ENCODE results near the gene ARPC4. TPM values are rescaled to one million over a fixed set of nuclear protein-coding genes. Genes with fewer than 3 reads are reported as not detected.
"Not testable (repeated sequence)": the region's sequence is repeated elsewhere in the genome, so short reads cannot be mapped to it uniquely, and the experiment has no call there.

ARPC4 gene
- total RNA-seq, 2 donors from 2014 or later, result 196 to 204 TPM

DNA sequence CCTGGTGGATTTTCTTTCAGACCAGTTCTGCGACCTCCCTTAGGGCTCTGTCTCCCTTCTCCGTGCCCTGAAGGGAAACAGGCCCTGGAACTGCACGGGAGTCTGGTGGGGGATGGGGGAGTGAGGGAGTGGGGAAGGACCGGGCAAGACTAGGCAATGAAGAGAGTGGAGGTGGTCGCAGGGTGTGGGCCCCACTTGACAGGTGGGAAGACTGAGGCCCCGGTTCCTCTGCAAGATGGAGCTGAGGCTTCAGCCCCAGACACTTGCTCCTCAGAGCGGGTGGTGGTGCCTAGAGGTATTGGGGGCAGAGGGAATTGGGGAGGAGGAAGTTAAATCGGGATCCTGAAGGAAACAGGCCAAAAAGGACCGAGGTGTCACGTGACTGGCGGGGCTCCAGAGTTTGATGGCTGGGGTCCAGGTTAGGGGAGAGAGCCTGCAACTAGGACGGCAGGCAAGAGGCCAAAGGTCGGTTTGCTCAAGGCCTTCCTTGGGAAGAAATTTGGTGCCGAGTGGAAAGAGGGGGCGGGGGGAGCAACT is 22.5 kb upstream of the ARPC4 start:
- ATAC-seq (ENCODE audit: insufficient number of reproducible peaks, low FRiP score, low read depth), result peak; percentile 70
- TF ChIP-seq, protein P1, sequence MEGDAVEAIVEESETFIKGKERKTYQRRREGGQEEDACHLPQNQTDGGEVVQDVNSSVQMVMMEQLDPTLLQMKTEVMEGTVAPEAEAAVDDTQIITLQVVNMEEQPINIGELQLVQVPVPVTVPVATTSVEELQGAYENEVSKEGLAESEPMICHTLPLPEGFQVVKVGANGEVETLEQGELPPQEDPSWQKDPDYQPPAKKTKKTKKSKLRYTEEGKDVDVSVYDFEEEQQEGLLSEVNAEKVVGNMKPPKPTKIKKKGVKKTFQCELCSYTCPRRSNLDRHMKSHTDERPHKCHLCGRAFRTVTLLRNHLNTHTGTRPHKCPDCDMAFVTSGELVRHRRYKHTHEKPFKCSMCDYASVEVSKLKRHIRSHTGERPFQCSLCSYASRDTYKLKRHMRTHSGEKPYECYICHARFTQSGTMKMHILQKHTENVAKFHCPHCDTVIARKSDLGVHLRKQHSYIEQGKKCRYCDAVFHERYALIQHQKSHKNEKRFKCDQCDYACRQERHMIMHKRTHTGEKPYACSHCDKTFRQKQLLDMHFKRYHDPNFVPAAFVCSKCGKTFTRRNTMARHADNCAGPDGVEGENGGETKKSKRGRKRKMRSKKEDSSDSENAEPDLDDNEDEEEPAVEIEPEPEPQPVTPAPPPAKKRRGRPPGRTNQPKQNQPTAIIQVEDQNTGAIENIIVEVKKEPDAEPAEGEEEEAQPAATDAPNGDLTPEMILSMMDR (IDR thresholded peaks at IDR 0.05), result no peak
- Histone ChIP-seq H3K4me3 (peak overlapping the region; percentile 89), H3K9me3 (no peaks in the 10 kb centered on the region), H3K27me3 (replicated peaks; ENCODE audit: insufficient read depth) (no peaks in the 10 kb centered on the region), H3K4me1 (ENCODE audit: control insufficient read depth in 1 of 2, low read depth in 2 of 2) (peaks cover 32 to 37% of the 10 kb centered on the region in 2 donors), H3K36me3 (peaks cover 5% of the 10 kb centered on the region), H3K27ac (peak overlapping the region; percentile 91 to 93)
- DNase-seq (ENCODE audit: low spot score), result peak; percentile 50

DNA sequence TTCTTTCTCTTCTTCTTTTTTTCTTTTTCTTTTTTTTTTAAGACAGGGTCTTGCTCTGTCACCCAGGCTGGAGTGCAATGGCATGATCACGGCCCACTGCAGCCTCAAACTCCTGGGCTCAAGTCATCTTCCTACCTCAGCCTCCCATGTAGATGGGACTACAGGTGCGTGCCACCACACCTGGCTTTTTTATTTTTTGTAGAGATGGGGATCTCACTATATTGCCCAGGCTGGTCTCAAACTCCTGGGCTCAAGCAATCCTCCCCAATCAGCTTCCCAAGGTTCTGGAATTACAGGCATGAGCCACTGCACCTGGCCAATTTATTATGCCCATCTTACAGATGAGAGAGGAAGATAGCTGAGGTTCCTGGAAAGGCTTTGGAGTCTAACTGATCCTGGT is 21.9 kb upstream of the ARPC4 start:
- peak overlapping the region; percentile 89 for H3K4me3 ChIP-seq
- not testable (repeated sequence) for H3K9me3 ChIP-seq; H3K36me3 ChIP-seq; DNase-seq (ENCODE audit: low spot score); ATAC-seq (ENCODE audit: insufficient number of reproducible peaks, low FRiP score, low read depth); H3K27me3 ChIP-seq (replicated peaks; ENCODE audit: insufficient read depth)
- peaks cover 32 to 37% of the 10 kb centered on the region in 2 donors for H3K4me1 ChIP-seq (ENCODE audit: control insufficient read depth in 1 of 2, low read depth in 2 of 2)
- H3K27ac ChIP-seq, result peak overlapping the region; percentile 91 to 93

DNA sequence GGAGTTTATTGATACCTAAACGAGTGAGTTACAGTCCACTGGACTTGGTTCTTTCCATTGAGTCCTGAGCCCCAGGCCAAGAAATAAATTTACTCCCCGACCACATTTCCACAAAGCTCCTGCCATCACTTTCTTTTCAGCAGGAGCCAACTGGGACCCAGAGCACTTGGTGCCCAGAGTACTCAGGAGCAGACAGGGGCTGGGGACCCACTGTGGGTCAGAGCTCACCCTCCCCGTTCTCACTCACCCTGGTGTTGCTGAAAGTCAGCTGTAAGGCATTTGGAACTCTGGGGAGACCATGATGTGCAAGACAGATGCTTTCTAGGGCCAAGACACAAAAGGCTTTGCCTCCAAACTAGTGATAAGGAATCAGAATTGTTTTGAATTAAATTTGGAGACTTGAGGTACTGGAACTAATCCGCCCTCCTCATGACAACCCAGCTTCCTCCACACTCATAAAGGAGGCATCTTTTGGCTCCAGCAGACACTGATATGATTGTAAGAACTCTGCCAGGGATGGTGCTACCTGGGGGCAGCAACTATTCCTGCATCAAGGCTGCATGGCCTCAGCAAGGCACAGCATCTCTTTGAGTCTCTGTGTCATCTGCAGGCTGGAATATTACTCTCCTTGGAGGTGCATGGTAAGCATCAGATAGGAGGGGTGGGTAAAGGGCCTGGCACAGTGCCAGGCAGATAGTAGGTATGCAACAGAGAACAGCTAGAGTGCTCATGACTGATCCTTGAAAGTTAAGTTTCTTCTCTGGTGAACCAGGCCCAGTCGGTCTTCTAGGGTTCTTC is 15.8 kb upstream of the ARPC4 start:
- no peaks in the 10 kb centered on the region for H3K9me3 ChIP-seq
- ATAC-seq (ENCODE audit: insufficient number of reproducible peaks, low FRiP score, low read depth) (no peak), DNase-seq (ENCODE audit: low spot score) (no peak)
- no peaks in the 10 kb centered on the region for H3K27me3 ChIP-seq (replicated peaks; ENCODE audit: insufficient read depth)
- H3K4me1 ChIP-seq (ENCODE audit: control insufficient read depth in 1 of 2, low read depth in 2 of 2), result peaks cover 6 to 8% of the 10 kb centered on the region in 2 donors
- peaks cover 14% of the 10 kb centered on the region for H3K36me3 ChIP-seq
- TF ChIP-seq, protein P1 (IDR thresholded peaks at IDR 0.05), result no peak
- H3K4me3 ChIP-seq, result no peak overlapping the region
- no peak overlapping the region for H3K27ac ChIP-seq

DNA sequence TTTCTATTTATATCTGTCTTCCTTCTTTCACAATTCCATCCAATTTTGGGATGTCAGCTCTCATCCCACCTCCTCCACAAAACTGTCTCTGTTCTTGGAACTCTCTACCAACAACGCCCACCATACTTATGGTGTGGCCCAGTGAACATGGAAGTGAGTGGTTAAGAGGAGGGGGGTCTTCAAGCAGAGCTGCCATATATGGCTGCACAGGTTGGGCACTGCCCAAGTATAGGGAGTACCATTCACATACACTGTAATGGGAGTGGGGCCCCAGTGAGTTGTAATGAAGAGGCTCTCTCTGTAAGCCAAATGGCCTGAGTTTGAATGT is 15.2 kb upstream of the ARPC4 start:
- H3K4me3 ChIP-seq, result no peak overlapping the region
- peaks cover 6 to 8% of the 10 kb centered on the region in 2 donors for H3K4me1 ChIP-seq (ENCODE audit: control insufficient read depth in 1 of 2, low read depth in 2 of 2)
- DNase-seq (ENCODE audit: low spot score), result no peak
- ATAC-seq (ENCODE audit: insufficient number of reproducible peaks, low FRiP score, low read depth), result no peak
- TF ChIP-seq, protein P1 (IDR thresholded peaks at IDR 0.05), result no peak
- H3K27me3 ChIP-seq (replicated peaks; ENCODE audit: insufficient read depth), result no peaks in the 10 kb centered on the region
- H3K27ac ChIP-seq, result no peak overlapping the region
- H3K36me3 ChIP-seq, result peaks cover 16% of the 10 kb centered on the region
- no peaks in the 10 kb centered on the region for H3K9me3 ChIP-seq

DNA sequence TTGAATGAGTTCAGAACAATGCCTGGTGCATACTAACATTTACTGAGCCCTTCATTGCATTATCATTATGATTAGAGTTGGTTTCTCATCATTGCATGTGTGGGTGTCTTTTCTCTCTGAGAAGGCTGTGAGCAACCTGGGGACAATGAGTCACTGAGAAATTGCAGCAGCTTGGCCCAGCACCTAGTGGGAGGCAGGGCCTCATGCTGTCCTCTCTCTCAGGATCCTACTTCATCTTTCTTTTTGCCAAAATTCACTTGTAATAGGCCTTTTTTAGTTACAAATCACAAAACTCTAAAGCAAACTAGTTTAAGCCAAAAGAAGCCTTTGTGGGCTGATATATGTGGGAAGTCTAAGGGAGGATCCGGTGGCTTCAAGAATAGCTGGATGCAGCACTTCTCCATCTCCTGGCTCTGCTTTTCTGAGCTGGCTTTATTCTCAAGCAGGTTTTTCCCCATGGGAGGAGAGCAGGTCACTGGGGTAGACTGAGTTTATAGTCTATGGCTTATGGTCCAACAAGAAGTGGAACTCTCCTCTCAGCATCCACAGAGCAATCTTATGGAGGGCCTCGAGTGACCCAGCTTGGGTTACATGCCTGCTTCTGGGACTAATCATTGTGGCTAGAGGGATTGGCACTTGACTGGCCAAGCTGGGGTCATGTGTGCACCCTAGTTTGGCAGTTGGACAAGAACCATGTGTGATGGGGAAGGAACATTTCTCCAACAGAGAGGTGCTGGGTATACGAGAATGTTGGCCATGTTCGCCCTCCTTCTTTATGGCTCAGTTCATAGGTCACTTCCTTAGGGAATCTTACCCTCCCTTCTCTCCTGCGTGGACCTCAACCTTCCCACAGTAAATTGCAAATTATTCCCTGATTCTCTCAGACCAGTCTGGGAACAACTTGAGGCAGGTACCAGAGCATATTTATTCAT is 14.5 kb upstream of the ARPC4 start:
- no peak overlapping the region for H3K27ac ChIP-seq
- DNase-seq (ENCODE audit: low spot score) (no peak), ATAC-seq (ENCODE audit: insufficient number of reproducible peaks, low FRiP score, low read depth) (no peak)

More for the DNA sequence above, 14.5 kb upstream of the ARPC4 start:
- TF ChIP-seq, protein P1 (IDR thresholded peaks at IDR 0.05), result no peak
- Histone ChIP-seq H3K36me3 (peaks cover 18% of the 10 kb centered on the region), H3K9me3 (no peaks in the 10 kb centered on the region), H3K4me3 (no peak overlapping the region), H3K27me3 (replicated peaks; ENCODE audit: insufficient read depth) (no peaks in the 10 kb centered on the region), H3K4me1 (ENCODE audit: control insufficient read depth in 1 of 2, low read depth in 2 of 2) (peaks cover 6 to 8% of the 10 kb centered on the region in 2 donors)
